ENCODE measurements around the gene DIABLO. TPM values are rescaled to one million over a fixed set of nuclear protein-coding genes. Genes with fewer than 3 reads are reported as not detected.
"Not testable (repeated sequence)": the region's sequence is repeated elsewhere in the genome, so short reads cannot be mapped to it uniquely, and the experiment has no call there.

Gene DIABLO
- total RNA-seq, 4 donors from 2014 or later = 51.3 to 64.1 (median 56.1) TPM

DNA sequence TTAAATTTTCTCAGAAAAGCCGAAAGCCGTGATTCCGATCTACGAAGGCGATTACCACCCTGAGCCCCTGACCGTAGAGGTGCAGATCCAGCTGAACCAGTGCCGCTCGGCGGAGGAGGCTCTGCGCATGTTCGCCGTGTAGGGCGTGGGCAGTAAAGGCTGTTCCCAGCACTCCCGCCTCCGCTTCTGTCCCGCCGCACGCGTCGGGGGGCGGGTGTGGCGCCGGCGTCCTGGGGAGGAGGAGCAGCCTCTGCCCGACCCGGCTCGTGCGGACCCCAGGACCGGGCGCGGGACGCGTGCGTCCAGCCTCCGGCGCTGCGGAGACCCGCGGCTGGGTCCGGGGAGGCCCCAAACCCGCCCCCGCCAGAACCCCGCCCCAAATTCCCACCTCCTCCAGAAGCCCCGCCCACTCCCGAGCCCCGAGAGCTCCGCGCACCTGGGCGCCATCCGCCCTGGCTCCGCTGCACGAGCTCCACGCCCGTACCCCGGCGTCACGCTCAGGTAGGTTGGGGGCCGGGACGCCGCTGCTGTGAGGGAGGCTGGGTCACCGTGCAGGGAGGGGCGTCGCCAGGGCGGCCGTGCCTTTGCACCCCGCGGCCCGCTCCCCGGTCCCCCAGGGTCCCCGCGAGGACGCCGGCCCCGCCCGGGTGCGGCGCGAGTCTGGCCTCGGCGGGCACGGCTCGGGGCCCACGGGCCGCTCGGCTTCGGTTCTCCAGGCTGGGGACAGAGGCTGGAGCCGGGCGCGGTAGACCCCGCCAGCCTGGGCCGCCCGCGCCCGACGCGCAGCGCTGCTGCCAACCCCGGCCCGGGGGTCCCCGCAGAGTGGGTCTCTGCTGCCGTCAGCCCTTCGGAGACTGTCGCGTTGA is 22.3 kb downstream of the DIABLO start, which contains the start of gene B3GNT4:
TSS of gene B3GNT4 (plus strand) at position 409 of the 866 bp plus-strand sequence. CDS start 910 bp downstream, outside the sequence.
- Histone ChIP-seq H3K36me3 (peaks cover 0 to 19% (median 0%) of the 10 kb centered on the region in 3 donors), H3K27me3 (peaks cover 0 to 18% of the 10 kb centered on the region in 2 donors), H3K4me1 (peaks cover 0 to 23% (median 14%) of the 10 kb centered on the region in 4 donors), H3K4me3 (peak within 1 kb of the TSS; percentile 43 to 72 (median 64)), H3K27ac (peak within 1 kb of the TSS in 1 of 4 donors; percentile 17), H3K9me3 (no peaks in the 10 kb centered on the region)
- peak; percentile 69 to 82 (median 81) for DNase-seq
- TF ChIP-seq, protein P1, sequence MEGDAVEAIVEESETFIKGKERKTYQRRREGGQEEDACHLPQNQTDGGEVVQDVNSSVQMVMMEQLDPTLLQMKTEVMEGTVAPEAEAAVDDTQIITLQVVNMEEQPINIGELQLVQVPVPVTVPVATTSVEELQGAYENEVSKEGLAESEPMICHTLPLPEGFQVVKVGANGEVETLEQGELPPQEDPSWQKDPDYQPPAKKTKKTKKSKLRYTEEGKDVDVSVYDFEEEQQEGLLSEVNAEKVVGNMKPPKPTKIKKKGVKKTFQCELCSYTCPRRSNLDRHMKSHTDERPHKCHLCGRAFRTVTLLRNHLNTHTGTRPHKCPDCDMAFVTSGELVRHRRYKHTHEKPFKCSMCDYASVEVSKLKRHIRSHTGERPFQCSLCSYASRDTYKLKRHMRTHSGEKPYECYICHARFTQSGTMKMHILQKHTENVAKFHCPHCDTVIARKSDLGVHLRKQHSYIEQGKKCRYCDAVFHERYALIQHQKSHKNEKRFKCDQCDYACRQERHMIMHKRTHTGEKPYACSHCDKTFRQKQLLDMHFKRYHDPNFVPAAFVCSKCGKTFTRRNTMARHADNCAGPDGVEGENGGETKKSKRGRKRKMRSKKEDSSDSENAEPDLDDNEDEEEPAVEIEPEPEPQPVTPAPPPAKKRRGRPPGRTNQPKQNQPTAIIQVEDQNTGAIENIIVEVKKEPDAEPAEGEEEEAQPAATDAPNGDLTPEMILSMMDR (IDR thresholded peaks at IDR 0.05) = no peak
- TF ChIP-seq POLR2A (IDR thresholded peaks at IDR 0.05) = no peak

DNA sequence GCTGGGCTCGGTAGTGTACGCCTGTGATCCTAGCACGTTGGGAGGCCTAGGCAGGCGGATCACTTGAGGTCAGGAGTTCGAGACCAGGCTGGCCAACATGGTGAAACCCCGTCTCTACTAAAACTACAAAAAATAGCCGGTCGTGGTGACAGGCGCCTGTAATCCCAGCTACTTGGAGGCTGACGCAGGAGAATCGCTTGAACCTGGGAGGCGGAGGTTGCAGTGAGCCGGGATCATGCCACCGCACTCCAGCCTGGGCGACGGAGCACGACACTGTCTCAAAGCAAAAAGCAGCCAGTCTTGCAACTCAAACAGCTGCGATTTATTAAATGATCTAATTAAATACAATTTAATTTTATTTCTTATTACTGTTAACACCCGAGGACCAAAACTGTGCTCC is 23.0 kb downstream of the DIABLO start:
- not testable (repeated sequence) for DNase-seq, H3K27ac ChIP-seq, H3K9me3 ChIP-seq
- peaks cover 0 to 18% of the 10 kb centered on the region in 2 donors for H3K27me3 ChIP-seq
- H3K36me3 ChIP-seq = peaks cover 0 to 12% (median 0%) of the 10 kb centered on the region in 3 donors
- H3K4me3 ChIP-seq = peak overlapping the region in 3 of 4 donors; percentile 61 to 72 (median 67)
- H3K4me1 ChIP-seq = peaks cover 0 to 23% (median 14%) of the 10 kb centered on the region in 4 donors

DNA sequence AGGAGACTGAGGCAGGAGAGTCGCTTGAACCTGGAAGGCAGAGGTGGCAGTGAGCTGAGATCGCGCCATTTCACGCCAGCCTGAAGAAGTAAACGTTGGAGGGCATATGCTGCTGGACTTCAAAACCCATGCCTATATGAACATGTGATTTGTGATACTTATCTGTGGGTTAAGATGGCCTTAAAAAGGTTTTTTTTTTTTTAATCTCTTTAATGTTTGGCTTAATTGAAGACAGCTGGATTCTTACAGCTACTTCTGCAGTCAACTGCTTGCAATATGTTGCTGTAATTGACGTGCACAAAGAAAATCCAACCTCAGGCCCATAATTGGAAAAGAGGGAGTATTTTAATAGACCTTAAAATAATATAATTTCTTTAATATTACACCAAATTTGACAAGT is 23.8 kb downstream of the DIABLO start:
- H3K36me3 ChIP-seq = peaks cover 0 to 4% (median 0%) of the 10 kb centered on the region in 3 donors
- TF ChIP-seq, protein P1 (IDR thresholded peaks at IDR 0.05) = no peak
- TF ChIP-seq POLR2A (IDR thresholded peaks at IDR 0.05) = no peak
- no peak overlapping the region for H3K27ac ChIP-seq
- no peaks in the 10 kb centered on the region for H3K9me3 ChIP-seq
- peaks cover 0 to 23% (median 14%) of the 10 kb centered on the region in 4 donors for H3K4me1 ChIP-seq
- peaks cover 0 to 18% of the 10 kb centered on the region in 2 donors for H3K27me3 ChIP-seq
- no peak overlapping the region for H3K4me3 ChIP-seq
- DNase-seq = no peak

DNA sequence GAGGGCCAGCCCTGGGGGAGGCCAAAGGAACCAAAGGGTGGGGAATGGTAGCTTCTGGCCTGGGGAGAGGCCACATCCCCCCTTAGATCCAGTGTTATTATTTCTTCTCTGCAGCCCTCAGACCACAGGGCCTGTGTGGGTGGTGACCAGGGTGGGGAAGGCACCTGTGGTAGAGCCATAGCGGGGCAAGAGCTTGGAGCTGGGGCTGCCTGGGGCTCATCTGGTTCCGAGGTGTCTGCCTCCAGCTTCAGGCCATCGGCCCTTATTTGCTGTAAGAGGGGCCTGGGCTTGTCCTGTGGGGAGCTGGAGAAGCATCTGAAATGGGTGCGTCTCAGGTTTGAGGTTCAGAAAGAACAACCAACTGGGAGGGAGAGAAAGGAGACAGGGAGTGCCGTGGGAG is 24.5 kb downstream of the DIABLO start:
- Histone ChIP-seq H3K4me3 (no peak overlapping the region), H3K27ac (no peak overlapping the region), H3K4me1 (peaks cover 0 to 23% (median 14%) of the 10 kb centered on the region in 4 donors), H3K36me3 (no peaks in the 10 kb centered on the region), H3K27me3 (peaks cover 0 to 18% of the 10 kb centered on the region in 2 donors), H3K9me3 (no peaks in the 10 kb centered on the region)
- no peak for DNase-seq
- no peak for TF ChIP-seq POLR2A (IDR thresholded peaks at IDR 0.05)
- TF ChIP-seq, protein P1 (IDR thresholded peaks at IDR 0.05) = no peak

DNA sequence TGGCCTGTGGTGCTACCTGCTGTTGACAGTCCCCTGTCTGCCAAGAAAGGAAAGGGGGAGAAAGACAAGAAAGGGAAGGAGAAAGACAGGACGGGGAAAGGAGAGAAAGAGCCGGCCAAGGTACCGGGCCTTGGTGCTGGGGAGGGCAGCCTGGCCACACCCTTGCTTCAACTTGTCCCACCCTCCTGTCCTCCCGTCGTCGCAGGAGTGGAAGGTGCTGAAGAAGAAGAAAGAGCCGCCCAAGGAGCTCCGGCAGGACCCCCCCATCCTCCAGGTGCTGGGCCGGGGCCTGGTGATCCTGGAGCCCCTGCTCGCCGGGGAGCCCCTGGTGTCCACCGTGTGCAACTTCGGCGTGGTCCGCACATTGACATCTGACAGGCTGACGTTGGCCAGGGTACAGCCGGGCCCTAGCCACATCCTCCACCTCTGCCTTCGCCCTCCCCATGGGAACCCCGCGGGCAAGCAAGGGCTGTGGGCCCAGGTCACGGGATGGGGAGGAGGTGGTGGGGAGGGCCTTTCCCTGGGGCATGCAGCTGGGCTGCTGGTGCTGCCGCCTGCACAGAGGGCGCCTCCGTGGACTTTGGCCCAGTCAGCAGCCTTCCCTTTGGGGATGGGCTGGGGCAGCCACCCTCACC is 25.2 kb downstream of the DIABLO start:
- no peaks in the 10 kb centered on the region for H3K36me3 ChIP-seq
- no peak for DNase-seq
- TF ChIP-seq, protein P1 (IDR thresholded peaks at IDR 0.05) = no peak
- TF ChIP-seq POLR2A (IDR thresholded peaks at IDR 0.05) = no peak
- no peak overlapping the region for H3K4me3 ChIP-seq
- H3K9me3 ChIP-seq = no peaks in the 10 kb centered on the region
- peaks cover 0 to 18% of the 10 kb centered on the region in 2 donors for H3K27me3 ChIP-seq
- H3K4me1 ChIP-seq = peaks cover 0 to 23% (median 14%) of the 10 kb centered on the region in 4 donors
- H3K27ac ChIP-seq = no peak overlapping the region

Data from Peyer's patch (tissue), 4 donors.